ENCODE measurements around the gene CDH15.

DNA sequence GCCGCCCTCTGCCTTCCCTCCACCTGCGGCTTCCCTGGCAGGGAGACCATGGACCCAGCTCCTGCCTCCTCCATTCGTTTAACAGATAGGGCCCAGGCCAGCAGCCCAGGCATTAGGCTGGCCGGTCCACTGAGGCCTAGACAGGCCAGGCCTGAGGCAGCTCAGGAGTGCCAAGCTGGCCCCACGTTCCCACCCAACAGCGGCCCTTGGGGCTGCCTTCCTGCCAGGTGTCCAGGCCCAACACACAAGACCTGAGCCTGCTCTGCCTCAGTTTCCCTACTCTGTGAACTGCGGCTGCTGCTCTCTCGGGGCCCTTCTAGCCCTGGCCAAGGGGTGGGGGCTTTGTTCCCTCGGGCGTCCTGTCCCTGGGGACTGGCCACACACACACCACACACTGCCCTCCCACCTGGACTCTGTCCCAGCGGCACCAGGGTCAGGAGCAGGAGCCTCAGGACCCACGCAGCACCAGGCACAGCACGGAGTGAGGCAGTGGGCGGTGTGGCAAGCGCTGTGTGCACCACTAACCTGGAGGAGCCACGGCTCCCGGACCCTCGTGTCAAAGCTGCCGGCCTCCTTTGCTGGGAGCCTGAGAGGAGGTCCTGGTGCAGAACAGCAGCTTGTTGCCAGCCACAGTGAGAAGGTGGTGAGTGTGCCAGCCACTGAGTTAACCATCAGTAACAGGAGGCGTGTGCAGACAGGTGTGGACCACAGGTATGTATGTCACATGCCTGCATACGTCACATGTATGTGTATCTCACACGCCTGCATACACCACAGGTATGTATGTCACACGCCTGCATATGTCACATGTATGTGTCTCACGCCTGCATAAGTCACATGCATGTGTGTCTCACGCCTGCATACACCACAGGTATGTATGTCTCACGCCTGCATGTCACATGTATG lies 14.6 kb upstream of the CDH15 start:
- TF ChIP-seq HNRNPLL (IDR thresholded peaks at IDR 0.05; ENCODE audit: low read depth, low read length, poor library complexity, severe bottlenecking) (no peak), CHD4 (IDR thresholded peaks at IDR 0.05; ENCODE audit: borderline replicate concordance, low read length) (no peak), CTCF (CRISPR knock-in tag; IDR thresholded peaks at IDR 0.05) (no peak), NCOR1 (IDR thresholded peaks at IDR 0.05; ENCODE audit: borderline replicate concordance, low read length) (no peak), NR2F2 (IDR thresholded peaks at IDR 0.05; ENCODE audit: borderline replicate concordance, low read depth) (no peak), HDAC1 (CRISPR knock-in tag; IDR thresholded peaks at IDR 0.05) (no peak), ZNF530 (CRISPR knock-in tag; IDR thresholded peaks at IDR 0.05; ENCODE audit: low read depth) (no peak), ZSCAN9 (CRISPR knock-in tag; IDR thresholded peaks at IDR 0.05; ENCODE audit: borderline replicate concordance) (no peak), NPAS2 (CRISPR knock-in tag; IDR thresholded peaks at IDR 0.05; ENCODE audit: borderline replicate concordance) (no peak), RAD21 (CRISPR knock-in tag; IDR thresholded peaks at IDR 0.05) (no peak)
- TF ChIP-seq, protein P1, sequence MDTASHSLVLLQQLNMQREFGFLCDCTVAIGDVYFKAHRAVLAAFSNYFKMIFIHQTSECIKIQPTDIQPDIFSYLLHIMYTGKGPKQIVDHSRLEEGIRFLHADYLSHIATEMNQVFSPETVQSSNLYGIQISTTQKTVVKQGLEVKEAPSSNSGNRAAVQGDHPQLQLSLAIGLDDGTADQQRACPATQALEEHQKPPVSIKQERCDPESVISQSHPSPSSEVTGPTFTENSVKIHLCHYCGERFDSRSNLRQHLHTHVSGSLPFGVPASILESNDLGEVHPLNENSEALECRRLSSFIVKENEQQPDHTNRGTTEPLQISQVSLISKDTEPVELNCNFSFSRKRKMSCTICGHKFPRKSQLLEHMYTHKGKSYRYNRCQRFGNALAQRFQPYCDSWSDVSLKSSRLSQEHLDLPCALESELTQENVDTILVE (CRISPR knock-in tag; IDR thresholded peaks at IDR 0.05) = no peak
- TF ChIP-seq, protein P2, sequence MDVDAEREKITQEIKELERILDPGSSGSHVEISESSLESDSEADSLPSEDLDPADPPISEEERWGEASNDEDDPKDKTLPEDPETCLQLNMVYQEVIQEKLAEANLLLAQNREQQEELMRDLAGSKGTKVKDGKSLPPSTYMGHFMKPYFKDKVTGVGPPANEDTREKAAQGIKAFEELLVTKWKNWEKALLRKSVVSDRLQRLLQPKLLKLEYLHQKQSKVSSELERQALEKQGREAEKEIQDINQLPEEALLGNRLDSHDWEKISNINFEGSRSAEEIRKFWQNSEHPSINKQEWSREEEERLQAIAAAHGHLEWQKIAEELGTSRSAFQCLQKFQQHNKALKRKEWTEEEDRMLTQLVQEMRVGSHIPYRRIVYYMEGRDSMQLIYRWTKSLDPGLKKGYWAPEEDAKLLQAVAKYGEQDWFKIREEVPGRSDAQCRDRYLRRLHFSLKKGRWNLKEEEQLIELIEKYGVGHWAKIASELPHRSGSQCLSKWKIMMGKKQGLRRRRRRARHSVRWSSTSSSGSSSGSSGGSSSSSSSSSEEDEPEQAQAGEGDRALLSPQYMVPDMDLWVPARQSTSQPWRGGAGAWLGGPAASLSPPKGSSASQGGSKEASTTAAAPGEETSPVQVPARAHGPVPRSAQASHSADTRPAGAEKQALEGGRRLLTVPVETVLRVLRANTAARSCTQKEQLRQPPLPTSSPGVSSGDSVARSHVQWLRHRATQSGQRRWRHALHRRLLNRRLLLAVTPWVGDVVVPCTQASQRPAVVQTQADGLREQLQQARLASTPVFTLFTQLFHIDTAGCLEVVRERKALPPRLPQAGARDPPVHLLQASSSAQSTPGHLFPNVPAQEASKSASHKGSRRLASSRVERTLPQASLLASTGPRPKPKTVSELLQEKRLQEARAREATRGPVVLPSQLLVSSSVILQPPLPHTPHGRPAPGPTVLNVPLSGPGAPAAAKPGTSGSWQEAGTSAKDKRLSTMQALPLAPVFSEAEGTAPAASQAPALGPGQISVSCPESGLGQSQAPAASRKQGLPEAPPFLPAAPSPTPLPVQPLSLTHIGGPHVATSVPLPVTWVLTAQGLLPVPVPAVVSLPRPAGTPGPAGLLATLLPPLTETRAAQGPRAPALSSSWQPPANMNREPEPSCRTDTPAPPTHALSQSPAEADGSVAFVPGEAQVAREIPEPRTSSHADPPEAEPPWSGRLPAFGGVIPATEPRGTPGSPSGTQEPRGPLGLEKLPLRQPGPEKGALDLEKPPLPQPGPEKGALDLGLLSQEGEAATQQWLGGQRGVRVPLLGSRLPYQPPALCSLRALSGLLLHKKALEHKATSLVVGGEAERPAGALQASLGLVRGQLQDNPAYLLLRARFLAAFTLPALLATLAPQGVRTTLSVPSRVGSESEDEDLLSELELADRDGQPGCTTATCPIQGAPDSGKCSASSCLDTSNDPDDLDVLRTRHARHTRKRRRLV (CRISPR knock-in tag; IDR thresholded peaks at IDR 0.05) = no peak
- TF ChIP-seq, protein P3, sequence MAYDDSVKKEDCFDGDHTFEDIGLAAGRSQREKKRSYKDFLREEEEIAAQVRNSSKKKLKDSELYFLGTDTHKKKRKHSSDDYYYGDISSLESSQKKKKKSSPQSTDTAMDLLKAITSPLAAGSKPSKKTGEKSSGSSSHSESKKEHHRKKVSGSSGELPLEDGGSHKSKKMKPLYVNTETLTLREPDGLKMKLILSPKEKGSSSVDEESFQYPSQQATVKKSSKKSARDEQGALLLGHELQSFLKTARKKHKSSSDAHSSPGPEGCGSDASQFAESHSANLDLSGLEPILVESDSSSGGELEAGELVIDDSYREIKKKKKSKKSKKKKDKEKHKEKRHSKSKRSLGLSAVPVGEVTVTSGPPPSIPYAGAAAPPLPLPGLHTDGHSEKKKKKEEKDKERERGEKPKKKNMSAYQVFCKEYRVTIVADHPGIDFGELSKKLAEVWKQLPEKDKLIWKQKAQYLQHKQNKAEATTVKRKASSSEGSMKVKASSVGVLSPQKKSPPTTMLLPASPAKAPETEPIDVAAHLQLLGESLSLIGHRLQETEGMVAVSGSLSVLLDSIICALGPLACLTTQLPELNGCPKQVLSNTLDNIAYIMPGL (CRISPR knock-in tag; IDR thresholded peaks at IDR 0.05; ENCODE audit: borderline replicate concordance in 1 of 2, low read depth in 1 of 2) = no peak
